ENCODE measurements around the gene BICD1.
"Not testable (repeated sequence)": the region's sequence is repeated elsewhere in the genome, so short reads cannot be mapped to it uniquely, and the experiment has no call there.

Gene BICD1

GRCh38 chr12:32196250-32197198 is 89.9 kb downstream of the BICD1 start:
- no peak for DNase-seq

- DNase-seq, result no peak
Measured at GRCh38 chr12:32197421-32197820, 90.8 kb downstream of the BICD1 start.

- no peak for DNase-seq
Measured at GRCh38 chr12:32198555-32198954, 91.9 kb downstream of the BICD1 start.

GRCh38 chr12:32201096-32201495 is 94.4 kb downstream of the BICD1 start:
- DNase-seq, result no peak

GRCh38 chr12:32201976-32202375 is 95.3 kb downstream of the BICD1 start:
- peak in 1 of 2 experiments; percentile 74 for DNase-seq

- no peak for DNase-seq
Measured at GRCh38 chr12:32205731-32206130, 99.1 kb downstream of the BICD1 start.

- DNase-seq, result no peak
Measured at GRCh38 chr12:32208355-32208754, 101.7 kb downstream of the BICD1 start.

GRCh38 chr12:32211066-32211899 is 104.6 kb downstream of the BICD1 start:
- peak in 1 of 2 experiments; percentile 55 for DNase-seq

- DNase-seq, result no peak
Measured at GRCh38 chr12:32211900-32212156, 105.2 kb downstream of the BICD1 start.

GRCh38 chr12:32214723-32215122 is 108.1 kb downstream of the BICD1 start:
- no peak for DNase-seq

- no peak for DNase-seq
Measured at GRCh38 chr12:32217354-32218310, 111.0 kb downstream of the BICD1 start.

GRCh38 chr12:32223941-32224340 is 117.3 kb downstream of the BICD1 start:
- no peak for DNase-seq

- no peak for DNase-seq
Measured at GRCh38 chr12:32226768-32227167, 120.1 kb downstream of the BICD1 start.

GRCh38 chr12:32229971-32230612 is 123.4 kb downstream of the BICD1 start:
- DNase-seq, result no peak

- DNase-seq, result no peak
Measured at GRCh38 chr12:32230613-32230993, 124.0 kb downstream of the BICD1 start.

GRCh38 chr12:32231361-32231760 is 124.7 kb downstream of the BICD1 start:
- DNase-seq, result not testable (repeated sequence)

GRCh38 chr12:32233568-32233967 is 126.9 kb downstream of the BICD1 start:
- no peak for DNase-seq

GRCh38 chr12:32235251-32235650 is 128.6 kb downstream of the BICD1 start:
- no peak for DNase-seq

- no peak for DNase-seq
Measured at GRCh38 chr12:32240162-32240561, 133.5 kb downstream of the BICD1 start.

- DNase-seq, result no peak
Measured at GRCh38 chr12:32240831-32241230, 134.2 kb downstream of the BICD1 start.

GRCh38 chr12:32242641-32243040 is 136.0 kb downstream of the BICD1 start:
- DNase-seq, result no peak

GRCh38 chr12:32248441-32249140 is 141.9 kb downstream of the BICD1 start:
- DNase-seq, result no peak

Measured in cerebellar nuclear complex (tissue), 1 donor.